Right lobe of liver (tissue), 6 donors: ENCODE results near the gene GRK1. TPM values are rescaled to one million over a fixed set of nuclear protein-coding genes. Genes with fewer than 3 reads are reported as not detected.
A peak's percentile ranks its signal among the peaks of the same experiment; 100 is the strongest.
"Not testable (repeated sequence)": the region's sequence is repeated elsewhere in the genome, so short reads cannot be mapped to it uniquely, and the experiment has no call there.

Experiments
- ATAC-seq, 4 donors: fragments of 200-7000 bp; cut with Tn5 transposase; one replicate each; pipeline ENCODE4 v1.9.1; 2020; ENCODE audit warnings: mild to moderate bottlenecking in 4 of 4, moderate library complexity in 4 of 4
- DNase-seq, 3 donors: peaks; one replicate each; pipeline ENCODE4 v3.0.0-alpha.2; 2020
- H3K27ac ChIP-seq, 3 donors: fragments of 200-600 bp; one replicate each; pipeline ENCODE4 v1.8.0; 2022
- H3K27me3 ChIP-seq, 2 donors: fragments of 200-600 bp; one replicate each; pipeline ENCODE4 v1.8.0; 2022
- H3K36me3 ChIP-seq, 4 donors: fragments of 200-600 bp; sonication (generic) in 1 of 4; one replicate each; pipeline versions ENCODE4 v1.5.1 to v1.8.0; 2017 to 2022; ENCODE audit warnings: control low read depth in 1 of 4
- H3K4me1 ChIP-seq, 4 donors: fragments of 200-600 bp; sonication (generic) in 1 of 4; one replicate each; pipeline versions ENCODE4 v1.5.1 to v1.8.0; 2017 to 2022; ENCODE audit warnings: control low read depth in 1 of 4
- H3K4me3 ChIP-seq, 3 donors: fragments of 200-600 bp; one replicate each; pipeline ENCODE4 v1.8.0; 2022
- H3K9me3 ChIP-seq, 4 donors: fragments of 200-600 bp; sonication (generic) in 1 of 4; one replicate each; pipeline versions ENCODE4 v1.5.1 to v1.8.0; 2017 to 2022; ENCODE audit warnings: control low read depth in 1 of 4
- CTCF ChIP-seq, 4 donors: fragments of 200-600 bp in 3 of 4; fragments of 450-650 bp in 1 of 4; IDR thresholded peaks; one replicate each; pipeline versions ENCODE4 v1.5.1 to v1.8.0; 2016 to 2022; ENCODE audit warnings: antibody characterized with exemption in 4 of 4, mild to moderate bottlenecking in 2 of 4
- POLR2A ChIP-seq: fragments of 450-650 bp; IDR thresholded peaks from one replicate; pipeline ENCODE4 v1.6.1; 2017; ENCODE audit warnings: antibody characterized with exemption, mild to moderate bottlenecking
- WGBS: methylation state at CpG from one replicate; pipeline ENCODE4 v1.1.6; 2018; ENCODE audit warnings: low coverage, low lambda C conversion rate; ENCODE audit not compliant: insufficient coverage; ENCODE audit errors: missing lambda C conversion rate; 5-methylcytosine and 5-hydroxymethylcytosine counted together
- intact Hi-C, 2 donors: fragments of 100-400 bp; cut with DNase I; formaldehyde crosslinking; loops; one replicate each; pipeline versions ENCODE4 v1.11.2 to v1.14.1; 2022
- total RNA-seq, 6 experiments: library from RNA; depleted of rRNA in 2 of 6; stranded (reverse); fragments of >200 nt in 2 of 6; fragmentation: NEBNext Ultra II Directional in 3 of 6; extraction: Animal tissue kit (Norgen Biotek cat#: 25700) in 3 of 6; gene quantifications; one replicate each; pipeline versions ENCODE4 v1.1.0 to v1.2.4, GENCODE V29; 2016 to 2023
- donor health status: DM: no; HTN: yes; CAD: no.
- donor health status: DM: no; HTN: no; CAD: no.
- donor health status: DM: no; HTN: no; CAD: no.
- donor health status: DM: no; HTN: yes; CAD: no.
- donor health status: DM: no; HTN: yes; CAD: no.

Gene GRK1
- total RNA-seq, 6 experiments from 2014 or later: not detected

GRCh38 chr13:113751491-113751890, 84.5 kb downstream of the GRK1 start:
- no peaks in the 10 kb centered on the region for H3K4me1 ChIP-seq
- no peaks in the 10 kb centered on the region for H3K9me3 ChIP-seq
- no peak overlapping the region for H3K27ac ChIP-seq
- H3K36me3 ChIP-seq: no peaks in the 10 kb centered on the region
- DNase-seq (peak in 1 of 3 donors; percentile 34), ATAC-seq (no peak)
- WGBS: 79% methylated on average over 3 of the region's 19 CpGs
- H3K4me3 ChIP-seq: no peak overlapping the region
- intact Hi-C loops: no loop called here
- TF ChIP-seq POLR2A (no peak), CTCF (IDR thresholded peaks at IDR 0.05) (no peak)
- H3K27me3 ChIP-seq: no peaks in the 10 kb centered on the region

- 87% methylated on average over 35 of the region's 78 CpGs for WGBS
- H3K36me3 ChIP-seq, H3K4me1 ChIP-seq, ATAC-seq, H3K27me3 ChIP-seq, H3K4me3 ChIP-seq, H3K9me3 ChIP-seq, H3K27ac ChIP-seq, intact Hi-C loops: not testable (repeated sequence)
- DNase-seq: peak in 1 of 3 donors; percentile 27
Observed at GRCh38 chr13:113752211-113752986, 85.4 kb downstream of the GRK1 start.

GRCh38 chr13:113753171-113753570, 86.2 kb downstream of the GRK1 start:
- H3K36me3 ChIP-seq: no peaks in the 10 kb centered on the region
- 64% methylated on average over 2 of the region's 11 CpGs for WGBS
- DNase-seq (peak in 1 of 3 donors; percentile 23), ATAC-seq (no peak)
- intact Hi-C loops: no loop called here
- no peak overlapping the region for H3K4me3 ChIP-seq
- TF ChIP-seq POLR2A: no peak
- TF ChIP-seq CTCF (IDR thresholded peaks at IDR 0.05): no peak
- no peaks in the 10 kb centered on the region for H3K27me3 ChIP-seq
- no peaks in the 10 kb centered on the region for H3K9me3 ChIP-seq
- H3K27ac ChIP-seq: no peak overlapping the region
- H3K4me1 ChIP-seq: no peaks in the 10 kb centered on the region

- WGBS: 74% methylated on average over 3 of the region's 7 CpGs
- H3K27me3 ChIP-seq: no peaks in the 10 kb centered on the region
- H3K4me1 ChIP-seq: peaks cover 0 to 1% (median under 1%) of the 10 kb centered on the region in 4 donors
- no peak overlapping the region for H3K27ac ChIP-seq
- no peak overlapping the region for H3K4me3 ChIP-seq
- intact Hi-C loops: no loop called here
- DNase-seq (no peak), ATAC-seq (no peak)
- TF ChIP-seq POLR2A: no peak
- no peaks in the 10 kb centered on the region for H3K9me3 ChIP-seq
- no peaks in the 10 kb centered on the region for H3K36me3 ChIP-seq
Observed at GRCh38 chr13:113754242-113754641, 87.2 kb downstream of the GRK1 start.

GRCh38 chr13:113754691-113755090, 87.7 kb downstream of the GRK1 start:
- H3K4me3 ChIP-seq: no peak overlapping the region
- TF ChIP-seq POLR2A: no peak
- no peak for TF ChIP-seq CTCF (IDR thresholded peaks at IDR 0.05)
- peaks cover 0 to 6% (median 2%) of the 10 kb centered on the region in 4 donors for H3K4me1 ChIP-seq
- no peaks in the 10 kb centered on the region for H3K36me3 ChIP-seq
- peak in 3 of 4 donors; percentile 13 to 22 (median 15) for ATAC-seq
- H3K27ac ChIP-seq: no peak overlapping the region
- H3K9me3 ChIP-seq: no peaks in the 10 kb centered on the region
- DNase-seq: no peak
- H3K27me3 ChIP-seq: no peaks in the 10 kb centered on the region
- intact Hi-C loops: no loop called here
- 4% methylated on average over 5 of the region's 15 CpGs for WGBS
